H9 (cell line): Measurements from ENCODE around the gene STEAP2. TPM values are rescaled to one million over a fixed set of nuclear protein-coding genes. Genes with fewer than 3 reads are reported as not detected.

Experiments used
- DNase-seq: peaks from one replicate; pipeline ENCODE4 v3.0.0-alpha.2; 2017
- H2AFZ ChIP-seq: one replicate; pipeline ENCODE4 v1.6.1; 2013; ENCODE audit warnings: mild to moderate bottlenecking, low read length, control low read depth, moderate library complexity
- H2AK5ac ChIP-seq: 2 replicates; pipeline ENCODE4 v1.6.1; 2013; ENCODE audit warnings: low read length, control low read depth, mixed read lengths; ENCODE audit not compliant: insufficient read length
- H2BK120ac ChIP-seq: one replicate; pipeline ENCODE4 v1.6.1; 2013; ENCODE audit warnings: low read depth, mild to moderate bottlenecking, low read length, control low read depth, inconsistent platforms; ENCODE audit not compliant: poor library complexity, severe bottlenecking
- H2BK12ac ChIP-seq: 2 replicates; pipeline ENCODE4 v1.6.1; 2013; ENCODE audit warnings: low read length, control low read depth, mixed read lengths, low read depth; ENCODE audit not compliant: insufficient read length
- H2BK15ac ChIP-seq: 2 replicates; pipeline ENCODE4 v1.6.1; 2013; ENCODE audit warnings: low read depth, low read length, control low read depth
- H2BK20ac ChIP-seq: one replicate; pipeline ENCODE4 v1.6.1; 2013; ENCODE audit warnings: low read depth, mild to moderate bottlenecking, low read length, control low read depth, inconsistent platforms; ENCODE audit not compliant: poor library complexity, severe bottlenecking
- H2BK5ac ChIP-seq: 2 replicates; pipeline ENCODE4 v1.6.1; 2013; ENCODE audit warnings: low read length, control low read depth, mixed read lengths; ENCODE audit not compliant: insufficient read length
- H3K14ac ChIP-seq: 2 replicates; pipeline ENCODE4 v1.6.1; 2013; ENCODE audit warnings: low read length, control low read depth; ENCODE audit not compliant: insufficient read depth
- H3K18ac ChIP-seq: 2 replicates; pipeline ENCODE4 v1.6.1; 2013; ENCODE audit warnings: low read depth, mild to moderate bottlenecking, mixed read lengths, low read length, control low read depth; ENCODE audit not compliant: insufficient read length
- H3K23ac ChIP-seq: 2 replicates; pipeline ENCODE4 v1.6.1; 2013; ENCODE audit warnings: low read length, control low read depth, mixed read lengths, low read depth; ENCODE audit not compliant: insufficient read length
- H3K23me2 ChIP-seq: 2 replicates; pipeline ENCODE4 v1.6.1; 2013; ENCODE audit warnings: low read depth, mild to moderate bottlenecking, mixed read lengths, low read length, control low read depth; ENCODE audit not compliant: insufficient read length, poor library complexity, severe bottlenecking
- H3K27ac ChIP-seq: 2 replicates; pipeline ENCODE4 v1.5.1; 2013; ENCODE audit warnings: low read length, control low read depth, mixed read lengths, low read depth; ENCODE audit not compliant: insufficient read length
- H3K27me3 ChIP-seq: 2 replicates; pipeline ENCODE4 v1.6.1; 2013; ENCODE audit warnings: low read length, control low read depth, inconsistent platforms; ENCODE audit not compliant: insufficient read depth
- H3K4ac ChIP-seq: 2 replicates; pipeline ENCODE4 v1.6.1; 2013; ENCODE audit warnings: low read depth, mild to moderate bottlenecking, control low read depth, inconsistent platforms, low read length, moderate library complexity
- H3K4me1 ChIP-seq: 2 replicates; pipeline ENCODE4 v1.6.1; 2013; ENCODE audit warnings: low read length, control low read depth, inconsistent platforms; ENCODE audit not compliant: insufficient read depth
- H3K4me2 ChIP-seq: 2 replicates; pipeline ENCODE4 v1.6.1; 2013; ENCODE audit warnings: low read length, control low read depth, mixed read lengths; ENCODE audit not compliant: insufficient read length, insufficient read depth
- H3K56ac ChIP-seq: 2 replicates; pipeline ENCODE4 v1.6.1; 2013; ENCODE audit warnings: low read depth, mild to moderate bottlenecking, mixed read lengths, low read length, control low read depth; ENCODE audit not compliant: insufficient read length
- H3K79me1 ChIP-seq: 2 replicates; pipeline ENCODE4 v1.6.1; 2013; ENCODE audit warnings: low read depth, mild to moderate bottlenecking, moderate library complexity, low read length, control low read depth, inconsistent platforms; ENCODE audit not compliant: insufficient read depth, poor library complexity, severe bottlenecking
- H3K79me2 ChIP-seq: 2 replicates; pipeline ENCODE4 v1.6.1; 2013; ENCODE audit warnings: low read length, control low read depth, inconsistent platforms; ENCODE audit not compliant: insufficient read depth
- H3K9ac ChIP-seq: 2 replicates; pipeline ENCODE4 v1.6.1; 2013; ENCODE audit warnings: low read length, control low read depth, mixed read lengths; ENCODE audit not compliant: insufficient read length; ENCODE audit errors: extremely low read depth
- H3K9me3 ChIP-seq: one replicate; pipeline ENCODE4 v1.6.1; 2013; ENCODE audit warnings: low read depth, low read length, inconsistent platforms; ENCODE audit not compliant: control insufficient read depth
- H3T11ph ChIP-seq: one replicate; pipeline ENCODE4 v1.6.1; 2013; ENCODE audit warnings: mild to moderate bottlenecking, low read length, control low read depth, inconsistent platforms
- H4K20me1 ChIP-seq: one replicate; pipeline ENCODE4 v1.6.1; 2013; ENCODE audit not compliant: control insufficient read depth, insufficient read length, insufficient read depth
- H4K5ac ChIP-seq: 2 replicates; pipeline ENCODE4 v1.6.1; 2013; ENCODE audit warnings: low read depth, mild to moderate bottlenecking, mixed read lengths, low read length, control low read depth; ENCODE audit not compliant: insufficient read length
- H4K8ac ChIP-seq: replicated peaks from 2 replicates; pipeline ENCODE4 v1.6.1; 2013; ENCODE audit warnings: low read length, control low read depth, mixed read lengths, low read depth; ENCODE audit not compliant: insufficient read length
- H4K91ac ChIP-seq: 2 replicates; pipeline ENCODE4 v1.6.1; 2013; ENCODE audit warnings: low read depth, mild to moderate bottlenecking, moderate library complexity, mixed read lengths, low read length, control low read depth; ENCODE audit not compliant: insufficient read length
- H3K27ac Mint-ChIP-seq, 3 experiments: 2 replicates in 2 of 3; 3 replicates in 1 of 3; pipeline ENCODE4 v1.8.0; 2020 to 2021; ENCODE audit warnings: mixed read lengths in 3 of 3, mild to moderate bottlenecking in 1 of 3, moderate library complexity in 1 of 3
- H3K27me3 Mint-ChIP-seq: 2 replicates; pipeline ENCODE4 v1.8.0; 2021; ENCODE audit warnings: low read depth, mild to moderate bottlenecking, moderate library complexity, mixed read lengths
- H3K36me3 Mint-ChIP-seq, 3 experiments: 2 replicates in 2 of 3; 3 replicates in 1 of 3; pipeline ENCODE4 v1.8.0; 2020 to 2021; ENCODE audit warnings: low read depth in 3 of 3, mixed read lengths in 3 of 3; ENCODE audit not compliant: insufficient read depth in 1 of 3
- H3K4me1 Mint-ChIP-seq, 2 experiments: 2 replicates each; pipeline ENCODE4 v1.8.0; 2020; ENCODE audit warnings: mixed read lengths in 2 of 2
- H3K4me3 Mint-ChIP-seq, 2 experiments: 2 replicates in 1 of 2; 3 replicates in 1 of 2; pipeline ENCODE4 v1.8.0; 2020 to 2021; ENCODE audit warnings: mild to moderate bottlenecking in 2 of 2, mixed read lengths in 2 of 2, moderate library complexity in 1 of 2
- H3K9me3 Mint-ChIP-seq, 2 experiments: 2 replicates in 1 of 2; 3 replicates in 1 of 2; pipeline ENCODE4 v1.8.0; 2020; ENCODE audit warnings: mild to moderate bottlenecking in 2 of 2, mixed read lengths in 2 of 2, moderate library complexity in 1 of 2
- total RNA-seq: library from RNA; stranded (reverse); gene quantifications from 2 replicates; pipeline ENCODE4 v1.2.1, GENCODE V29; 2021
- TF ChIP-seq, protein P1 (sequence below): fragments of 200-600 bp; sonication (generic); conservative IDR thresholded peaks from 3 replicates; pipeline ENCODE4 v1.8.0; 2021; ENCODE audit warnings: antibody characterized with exemption, mild to moderate bottlenecking

Gene STEAP2
- total RNA-seq, 1 experiment from 2014 or later: 6.7 TPM

- Histone ChIP-seq H2BK15ac (no peak overlapping the region), H4K91ac (no peak overlapping the region), H3K9me3 (peaks cover 25% of the 10 kb centered on the region), H3K4ac (no peak overlapping the region), H3K27me3 (no peaks in the 10 kb centered on the region), H3K23me2 (no peaks in the 10 kb centered on the region), H3K4me1 (no peaks in the 10 kb centered on the region), H4K5ac (no peak overlapping the region), H3K56ac (no peak overlapping the region), H2BK120ac (no peak overlapping the region), H2BK20ac (no peak overlapping the region), H4K8ac (no peak overlapping the region), H2AK5ac (no peak overlapping the region), H3T11ph (no peak overlapping the region), H3K79me1 (no peaks in the 10 kb centered on the region), H2BK5ac (no peak overlapping the region), H3K4me2 (no peak overlapping the region), H3K14ac (no peak overlapping the region), H4K20me1 (no peaks in the 10 kb centered on the region), H3K79me2 (no peaks in the 10 kb centered on the region), H2BK12ac (no peak overlapping the region), H2AFZ (no peak overlapping the region), H3K23ac (no peak overlapping the region), H3K9ac (no peak overlapping the region), H3K18ac (no peak overlapping the region), H3K27ac (no peak overlapping the region)
- peaks cover 2 to 15% (median 9%) of the 10 kb centered on the region in 3 experiments; a peak in 6 of 7 replicates for H3K36me3 Mint-ChIP-seq
- H3K27ac Mint-ChIP-seq: no peak overlapping the region
- H3K4me1 Mint-ChIP-seq: no peaks in the 10 kb centered on the region
- H3K4me3 Mint-ChIP-seq: no peak overlapping the region
- DNase-seq: no peak
- no peaks in the 10 kb centered on the region; the same call in 1 of the 2 replicates for H3K27me3 Mint-ChIP-seq
- H3K9me3 Mint-ChIP-seq: peaks cover 30 to 33% of the 10 kb centered on the region in 2 experiments
- TF ChIP-seq, protein P1, sequence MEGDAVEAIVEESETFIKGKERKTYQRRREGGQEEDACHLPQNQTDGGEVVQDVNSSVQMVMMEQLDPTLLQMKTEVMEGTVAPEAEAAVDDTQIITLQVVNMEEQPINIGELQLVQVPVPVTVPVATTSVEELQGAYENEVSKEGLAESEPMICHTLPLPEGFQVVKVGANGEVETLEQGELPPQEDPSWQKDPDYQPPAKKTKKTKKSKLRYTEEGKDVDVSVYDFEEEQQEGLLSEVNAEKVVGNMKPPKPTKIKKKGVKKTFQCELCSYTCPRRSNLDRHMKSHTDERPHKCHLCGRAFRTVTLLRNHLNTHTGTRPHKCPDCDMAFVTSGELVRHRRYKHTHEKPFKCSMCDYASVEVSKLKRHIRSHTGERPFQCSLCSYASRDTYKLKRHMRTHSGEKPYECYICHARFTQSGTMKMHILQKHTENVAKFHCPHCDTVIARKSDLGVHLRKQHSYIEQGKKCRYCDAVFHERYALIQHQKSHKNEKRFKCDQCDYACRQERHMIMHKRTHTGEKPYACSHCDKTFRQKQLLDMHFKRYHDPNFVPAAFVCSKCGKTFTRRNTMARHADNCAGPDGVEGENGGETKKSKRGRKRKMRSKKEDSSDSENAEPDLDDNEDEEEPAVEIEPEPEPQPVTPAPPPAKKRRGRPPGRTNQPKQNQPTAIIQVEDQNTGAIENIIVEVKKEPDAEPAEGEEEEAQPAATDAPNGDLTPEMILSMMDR: no peak
Observed at GRCh38 chr7:90187507-90188050, 24.0 kb upstream of the STEAP2 start.
